ENCODE data around the gene TDRD7.

TDRD7 gene

GRCh38 chr9:97507428-97507984 is 95.6 kb downstream of the TDRD7 start:
- no peak for DNase-seq

GRCh38 chr9:97508852-97509251 is 97.0 kb downstream of the TDRD7 start:
- DNase-seq, result no peak

- no peak for DNase-seq
Observed at GRCh38 chr9:97510797-97511654, 99.1 kb downstream of the TDRD7 start.

GRCh38 chr9:97511655-97512427 is 99.9 kb downstream of the TDRD7 start:
- DNase-seq, result no peak

GRCh38 chr9:97512966-97513560 is 101.2 kb downstream of the TDRD7 start:
- no peak for DNase-seq

- no peak for DNase-seq
Observed at GRCh38 chr9:97514531-97514930, 102.6 kb downstream of the TDRD7 start.

GRCh38 chr9:97515662-97516061 is 103.8 kb downstream of the TDRD7 start:
- no peak for DNase-seq

- DNase-seq, result no peak
Observed at GRCh38 chr9:97516111-97516510, 104.2 kb downstream of the TDRD7 start.

GRCh38 chr9:97517331-97518089 is 105.6 kb downstream of the TDRD7 start:
- DNase-seq, result no peak

- no peak for DNase-seq
Observed at GRCh38 chr9:97518166-97518908, 106.4 kb downstream of the TDRD7 start.

GRCh38 chr9:97518909-97519307 is 107.0 kb downstream of the TDRD7 start:
- peak; percentile 60 for DNase-seq

GRCh38 chr9:97519441-97519970 is 107.6 kb downstream of the TDRD7 start:
- no peak for DNase-seq

- DNase-seq, result no peak
Observed at GRCh38 chr9:97521576-97522333, 109.9 kb downstream of the TDRD7 start.

GRCh38 chr9:97524424-97524823 is 112.5 kb downstream of the TDRD7 start:
- no peak for DNase-seq

- DNase-seq, result no peak
Observed at GRCh38 chr9:97525451-97525850, 113.6 kb downstream of the TDRD7 start.

- no peak for DNase-seq
Observed at GRCh38 chr9:97526895-97527575, 115.1 kb downstream of the TDRD7 start.

- no peak for DNase-seq
Observed at GRCh38 chr9:97527626-97528528, 116.0 kb downstream of the TDRD7 start.

GRCh38 chr9:97528529-97529230 is 116.8 kb downstream of the TDRD7 start:
- no peak for DNase-seq
